Esophagus squamous epithelium (tissue), 4 donors: ENCODE results near the gene C19orf44.

Source experiments
- CTCF ChIP-seq, 6 experiments: fragments of 450-650 bp in 4 of 6; fragments of 200-600 bp in 2 of 6; sonication (generic) in 2 of 6; IDR thresholded peaks; one replicate each; pipeline ENCODE4 v1.5.1; 2016 to 2019; ENCODE audit warnings: antibody characterized with exemption in 6 of 6, mild to moderate bottlenecking in 4 of 6, moderate library complexity in 4 of 6
- POLR2A ChIP-seq, 4 donors: fragments of 450-650 bp; IDR thresholded peaks; one replicate each; pipeline ENCODE4 v1.6.1; 2017; ENCODE audit warnings: antibody characterized with exemption in 4 of 4, mild to moderate bottlenecking in 4 of 4, moderate library complexity in 3 of 4

GRCh38 chr19:16541526-16542044, 45.4 kb downstream of the C19orf44 start:
- TF ChIP-seq POLR2A (IDR thresholded peaks at IDR 0.05) (no peak), CTCF (IDR thresholded peaks at IDR 0.05) (no peak)
